Measurements from ENCODE around the gene ARHGAP15. TPM values are rescaled to one million over a fixed set of nuclear protein-coding genes. Genes with fewer than 3 reads are reported as not detected.

ARHGAP15 gene
- total RNA-seq, 2 donors from 2014 or later: 0.86 TPM; not detected in 1

DNA sequence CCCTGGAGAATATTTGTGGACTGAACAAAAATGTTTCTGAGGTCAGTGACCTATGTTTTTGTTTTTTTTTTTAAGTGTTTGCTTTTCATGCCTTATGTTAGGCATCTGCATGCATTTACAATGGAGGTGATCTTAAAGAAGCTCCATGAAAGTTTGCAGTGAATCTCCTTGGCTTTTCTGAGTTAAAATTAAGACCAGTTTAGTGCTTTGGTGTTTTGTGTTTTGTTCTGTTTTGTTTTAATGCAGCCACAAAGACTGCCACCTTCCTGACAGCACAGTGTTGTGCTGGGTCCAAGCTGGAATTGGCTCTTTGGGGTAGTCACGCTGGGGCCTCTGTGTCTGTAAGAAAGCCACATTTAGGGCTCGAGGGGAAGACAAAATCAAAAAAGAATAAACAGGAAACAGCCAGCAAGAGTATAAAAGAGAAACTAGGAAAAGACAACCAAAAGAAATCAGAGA, 396.2 kb downstream of the ARHGAP15 start:
- Mint-ChIP-seq H3K4me1 (peaks cover 12% of the 10 kb centered on the region), H3K27ac (peak overlapping the region; percentile 69), H3K36me3 (ENCODE audit: low read depth) (no peaks in the 10 kb centered on the region), H3K4me3 (no peak overlapping the region), H3K27me3 (ENCODE audit: insufficient read depth) (no peaks in the 10 kb centered on the region), H3K9me3 (no peaks in the 10 kb centered on the region)
- Histone ChIP-seq H3K9ac (ENCODE audit: extremely low read depth, low read length, poor library complexity, severe bottlenecking) (no peak overlapping the region), H3K4me1 (ENCODE audit: control insufficient read depth, insufficient read depth, low read length) (no peaks in the 10 kb centered on the region), H3K4me3 (ENCODE audit: low read length) (no peak overlapping the region), H3K36me3 (ENCODE audit: control insufficient read depth, insufficient read depth, low read length) (no peaks in the 10 kb centered on the region), H3K9me3 (ENCODE audit: control insufficient read depth, low read length) (no peaks in the 10 kb centered on the region), H3K27me3 (ENCODE audit: control insufficient read depth, insufficient read depth, low read length, poor library complexity, severe bottlenecking) (no peaks in the 10 kb centered on the region), H3K27ac (ENCODE audit: low read depth, low read length) (peak overlapping the region; percentile 40)
- 66 to 70% methylated on average over 2 of the region's 2 CpGs for WGBS, 2 experiments (ENCODE audit: insufficient coverage in 1 of 2, insufficient read length in 1 of 2)
- DNase-seq: no peak
- TF ChIP-seq, protein P1, sequence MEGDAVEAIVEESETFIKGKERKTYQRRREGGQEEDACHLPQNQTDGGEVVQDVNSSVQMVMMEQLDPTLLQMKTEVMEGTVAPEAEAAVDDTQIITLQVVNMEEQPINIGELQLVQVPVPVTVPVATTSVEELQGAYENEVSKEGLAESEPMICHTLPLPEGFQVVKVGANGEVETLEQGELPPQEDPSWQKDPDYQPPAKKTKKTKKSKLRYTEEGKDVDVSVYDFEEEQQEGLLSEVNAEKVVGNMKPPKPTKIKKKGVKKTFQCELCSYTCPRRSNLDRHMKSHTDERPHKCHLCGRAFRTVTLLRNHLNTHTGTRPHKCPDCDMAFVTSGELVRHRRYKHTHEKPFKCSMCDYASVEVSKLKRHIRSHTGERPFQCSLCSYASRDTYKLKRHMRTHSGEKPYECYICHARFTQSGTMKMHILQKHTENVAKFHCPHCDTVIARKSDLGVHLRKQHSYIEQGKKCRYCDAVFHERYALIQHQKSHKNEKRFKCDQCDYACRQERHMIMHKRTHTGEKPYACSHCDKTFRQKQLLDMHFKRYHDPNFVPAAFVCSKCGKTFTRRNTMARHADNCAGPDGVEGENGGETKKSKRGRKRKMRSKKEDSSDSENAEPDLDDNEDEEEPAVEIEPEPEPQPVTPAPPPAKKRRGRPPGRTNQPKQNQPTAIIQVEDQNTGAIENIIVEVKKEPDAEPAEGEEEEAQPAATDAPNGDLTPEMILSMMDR (conservative IDR thresholded peaks at IDR 0.05): no peak

DNA sequence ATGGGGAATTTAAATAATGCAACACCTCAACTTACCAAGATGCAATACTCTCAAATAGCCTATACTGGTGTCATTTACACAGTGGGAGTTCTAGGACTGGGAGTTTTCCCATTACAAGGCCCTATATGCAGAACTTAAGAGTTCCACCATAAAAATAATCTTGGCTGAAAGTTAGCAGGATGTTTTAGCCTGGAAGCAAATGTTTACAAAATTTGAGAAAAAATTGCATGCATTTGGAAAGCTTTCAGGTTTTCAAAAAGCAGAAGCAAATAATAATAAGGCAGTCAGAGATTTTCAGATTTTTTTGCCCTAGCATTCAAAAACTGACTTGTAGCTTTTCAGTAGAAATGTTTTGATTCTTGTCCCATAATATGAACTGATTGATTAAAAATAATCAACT, 397.3 kb downstream of the ARHGAP15 start:
- Histone ChIP-seq H3K27me3 (ENCODE audit: control insufficient read depth, insufficient read depth, low read length, poor library complexity, severe bottlenecking) (no peaks in the 10 kb centered on the region), H3K4me3 (ENCODE audit: low read length) (no peak overlapping the region), H3K9me3 (ENCODE audit: control insufficient read depth, low read length) (no peaks in the 10 kb centered on the region), H3K4me1 (ENCODE audit: control insufficient read depth, insufficient read depth, low read length) (no peaks in the 10 kb centered on the region), H3K36me3 (ENCODE audit: control insufficient read depth, insufficient read depth, low read length) (no peaks in the 10 kb centered on the region), H3K9ac (ENCODE audit: extremely low read depth, low read length, poor library complexity, severe bottlenecking) (no peak overlapping the region), H3K27ac (ENCODE audit: low read depth, low read length) (no peak overlapping the region)
- Mint-ChIP-seq H3K9me3 (no peaks in the 10 kb centered on the region), H3K36me3 (ENCODE audit: low read depth) (no peaks in the 10 kb centered on the region), H3K4me3 (no peak overlapping the region), H3K4me1 (peaks cover 12% of the 10 kb centered on the region), H3K27me3 (ENCODE audit: insufficient read depth) (no peaks in the 10 kb centered on the region), H3K27ac (no peak overlapping the region)
- TF ChIP-seq, protein P1 (conservative IDR thresholded peaks at IDR 0.05): no peak
- no peak for DNase-seq

DNA sequence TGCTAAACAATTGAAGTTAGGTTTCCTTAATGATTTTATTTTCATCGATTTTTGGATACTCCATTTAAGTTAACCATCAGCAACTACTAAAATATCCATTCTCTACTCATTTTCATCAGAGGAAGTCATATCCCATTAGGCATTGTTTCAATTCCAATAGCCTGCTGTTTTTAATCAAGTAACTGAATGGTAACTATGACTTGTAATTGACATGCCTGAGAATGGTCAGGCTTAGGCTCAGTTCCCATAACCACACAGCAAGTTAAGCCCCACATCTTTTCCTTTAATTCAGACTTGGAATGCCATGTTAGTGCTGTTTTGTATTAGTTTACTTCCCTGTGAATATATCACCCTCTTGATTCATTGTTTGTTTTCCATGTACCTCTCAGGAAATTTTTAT, 398.8 kb downstream of the ARHGAP15 start:
- no peaks in the 10 kb centered on the region for H3K36me3 ChIP-seq (ENCODE audit: control insufficient read depth, insufficient read depth, low read length)
- no peaks in the 10 kb centered on the region for H3K9me3 ChIP-seq (ENCODE audit: control insufficient read depth, low read length)
- no peak overlapping the region for H3K4me3 ChIP-seq (ENCODE audit: low read length)
- no peaks in the 10 kb centered on the region for H3K27me3 Mint-ChIP-seq (ENCODE audit: insufficient read depth)
- no peaks in the 10 kb centered on the region for H3K36me3 Mint-ChIP-seq (ENCODE audit: low read depth)
- no peak overlapping the region for H3K27ac Mint-ChIP-seq
- no peak for DNase-seq
- 0% methylated on average over 1 of the region's 1 CpG; no CpG with 5 or more reads in 1 of the 2 experiments for WGBS, 2 experiments (ENCODE audit: insufficient coverage in 1 of 2, insufficient read length in 1 of 2)
- TF ChIP-seq, protein P1 (conservative IDR thresholded peaks at IDR 0.05): no peak
- no peak overlapping the region for H3K9ac ChIP-seq (ENCODE audit: extremely low read depth, low read length, poor library complexity, severe bottlenecking)
- no peak overlapping the region for H3K4me3 Mint-ChIP-seq
- no peak overlapping the region for H3K27ac ChIP-seq (ENCODE audit: low read depth, low read length)
- H3K4me1 Mint-ChIP-seq: peaks cover 12% of the 10 kb centered on the region
- H3K9me3 Mint-ChIP-seq: no peaks in the 10 kb centered on the region
- H3K27me3 ChIP-seq (ENCODE audit: control insufficient read depth, insufficient read depth, low read length, poor library complexity, severe bottlenecking): no peaks in the 10 kb centered on the region
- no peaks in the 10 kb centered on the region for H3K4me1 ChIP-seq (ENCODE audit: control insufficient read depth, insufficient read depth, low read length)
